SIG-M5 (cell line): Measurements from ENCODE around the gene TIMM22.
"Not testable (repeated sequence)": the region's sequence is repeated elsewhere in the genome, so short reads cannot be mapped to it uniquely, and the experiment has no call there.

ENCODE experiments used
- DNase-seq: peaks from one replicate; lab custom pipeline; 2025; lab: John Stamatoyannopoulos, UW

Gene TIMM22

GRCh38 chr17:1039511-1040215 is 42.7 kb downstream of the TIMM22 start:
- no peak for DNase-seq

DNA sequence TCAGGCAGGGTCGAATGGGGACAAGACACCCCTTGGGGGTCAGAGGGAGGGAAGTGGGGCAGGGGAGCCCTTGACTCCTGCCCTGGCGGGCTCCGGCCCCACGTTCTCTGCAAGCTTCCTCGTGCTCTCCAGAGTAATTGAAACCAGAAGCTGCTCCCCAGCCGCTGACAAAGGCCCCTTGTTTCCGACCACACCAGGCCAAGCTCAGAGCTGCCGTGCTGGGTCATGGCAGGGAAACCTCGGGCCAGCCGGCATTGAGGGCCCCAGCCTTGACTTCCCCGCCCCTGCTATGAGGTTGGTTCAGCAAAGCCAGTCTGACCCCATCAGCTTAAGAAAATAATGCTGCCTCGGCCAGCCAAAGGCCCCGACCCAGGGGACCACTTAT is 43.3 kb downstream of the TIMM22 start:
- no peak for DNase-seq

DNA sequence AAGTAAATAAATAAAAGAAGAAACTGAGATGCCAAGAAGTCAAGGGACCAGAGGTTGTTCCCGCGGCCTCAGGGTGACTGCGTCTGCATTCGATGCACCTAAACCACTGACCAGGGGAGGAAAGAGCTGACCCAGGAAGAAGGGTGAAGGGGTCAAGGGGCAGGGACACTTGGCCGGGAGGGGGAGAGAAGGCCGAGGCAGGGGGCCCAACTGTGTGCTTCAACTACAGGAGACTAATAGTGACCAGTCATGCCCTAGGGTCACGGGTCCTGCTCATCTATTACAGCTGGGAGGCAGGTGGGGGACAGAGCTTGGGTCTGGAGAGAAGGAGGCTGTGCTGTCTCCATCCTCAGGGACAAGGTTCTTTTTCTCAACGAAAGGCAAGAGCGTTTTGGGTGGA is 44.8 kb downstream of the TIMM22 start:
- no peak for DNase-seq

- no peak for DNase-seq
These were observed 45.6 kb downstream of the TIMM22 start for GRCh38 chr17:1042486-1042885.

DNA sequence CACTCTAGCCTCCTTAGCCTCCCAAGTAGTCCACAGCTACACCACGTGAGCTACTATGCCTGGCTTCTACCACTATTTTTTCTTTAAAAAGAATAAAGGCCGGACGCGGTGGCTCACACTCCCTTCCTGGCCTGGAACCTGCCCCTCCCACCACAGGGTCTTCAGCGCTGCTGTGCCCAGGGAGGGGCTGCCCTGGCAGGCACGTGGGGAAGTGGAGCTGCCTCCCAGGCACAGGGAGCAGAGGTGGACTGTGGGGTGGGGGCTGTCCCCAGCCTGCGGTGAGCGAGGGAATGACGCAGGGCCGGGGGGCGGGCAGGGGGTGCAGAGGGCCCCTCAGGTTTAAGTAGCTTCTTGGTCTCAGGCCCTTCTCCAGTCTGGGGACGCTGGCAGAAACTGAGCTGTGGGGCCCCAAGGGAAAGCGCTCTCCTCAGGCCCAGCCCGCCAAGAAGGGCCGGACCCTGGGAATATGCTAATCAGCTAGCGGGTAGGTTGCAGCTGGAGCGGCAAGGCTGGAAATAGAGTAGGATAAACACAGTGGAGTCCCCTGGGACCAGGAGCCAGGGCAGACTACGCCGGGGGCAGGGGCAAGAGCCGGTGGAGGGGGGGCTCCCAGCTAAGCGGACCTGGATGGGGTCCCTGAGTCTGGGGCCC is 46.8 kb downstream of the TIMM22 start:
- no peak for DNase-seq

DNA sequence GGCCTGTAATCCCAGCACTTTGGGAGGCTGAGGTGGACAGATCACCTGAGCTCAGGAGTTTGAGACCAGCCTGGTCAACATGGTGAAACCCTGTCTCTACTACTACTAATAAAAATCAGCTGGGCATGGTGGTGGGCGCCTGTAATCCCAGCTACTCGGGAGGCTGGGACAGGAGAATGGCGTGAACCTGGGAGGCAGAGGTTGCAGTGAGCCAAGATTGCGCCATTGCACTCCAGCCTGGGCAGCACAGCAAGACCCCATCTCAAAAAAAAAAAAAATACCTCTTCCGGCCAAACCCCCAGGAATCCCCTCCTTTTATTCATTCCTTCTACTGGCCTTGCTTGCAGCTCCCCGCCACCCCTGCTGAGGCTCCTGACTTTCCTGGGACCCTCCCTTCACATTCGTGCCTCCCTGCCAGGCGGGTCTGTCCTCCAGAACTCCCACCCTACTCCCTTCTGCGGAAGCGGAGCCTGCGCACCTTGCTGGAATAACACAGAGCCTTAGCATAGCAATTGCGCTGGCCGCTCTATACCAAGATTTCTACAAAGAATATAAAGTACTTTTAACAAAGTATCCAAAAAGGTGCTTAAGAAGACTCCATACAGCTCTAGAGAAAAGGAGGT is 47.6 kb downstream of the TIMM22 start:
- not testable (repeated sequence) for DNase-seq

DNA sequence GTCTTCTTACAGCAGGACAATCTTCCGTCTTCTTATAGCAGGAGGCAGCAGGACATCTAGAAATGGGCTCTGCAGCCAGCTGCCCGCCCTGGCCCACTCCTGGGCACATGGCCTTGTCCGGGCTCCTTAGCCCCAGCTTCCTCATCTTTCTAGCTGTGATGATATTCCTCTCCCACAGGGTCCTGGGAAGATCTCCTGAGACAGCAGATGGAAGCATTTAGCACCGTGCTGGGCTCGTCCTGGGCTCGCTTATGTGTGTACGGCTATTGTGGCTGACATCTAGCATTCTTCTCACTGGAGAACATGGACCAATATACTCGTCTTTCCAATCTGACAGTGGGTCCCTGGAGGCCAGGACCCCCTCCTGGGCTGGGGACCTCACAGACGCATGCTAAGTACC is 48.5 kb downstream of the TIMM22 start:
- DNase-seq: no peak

DNA sequence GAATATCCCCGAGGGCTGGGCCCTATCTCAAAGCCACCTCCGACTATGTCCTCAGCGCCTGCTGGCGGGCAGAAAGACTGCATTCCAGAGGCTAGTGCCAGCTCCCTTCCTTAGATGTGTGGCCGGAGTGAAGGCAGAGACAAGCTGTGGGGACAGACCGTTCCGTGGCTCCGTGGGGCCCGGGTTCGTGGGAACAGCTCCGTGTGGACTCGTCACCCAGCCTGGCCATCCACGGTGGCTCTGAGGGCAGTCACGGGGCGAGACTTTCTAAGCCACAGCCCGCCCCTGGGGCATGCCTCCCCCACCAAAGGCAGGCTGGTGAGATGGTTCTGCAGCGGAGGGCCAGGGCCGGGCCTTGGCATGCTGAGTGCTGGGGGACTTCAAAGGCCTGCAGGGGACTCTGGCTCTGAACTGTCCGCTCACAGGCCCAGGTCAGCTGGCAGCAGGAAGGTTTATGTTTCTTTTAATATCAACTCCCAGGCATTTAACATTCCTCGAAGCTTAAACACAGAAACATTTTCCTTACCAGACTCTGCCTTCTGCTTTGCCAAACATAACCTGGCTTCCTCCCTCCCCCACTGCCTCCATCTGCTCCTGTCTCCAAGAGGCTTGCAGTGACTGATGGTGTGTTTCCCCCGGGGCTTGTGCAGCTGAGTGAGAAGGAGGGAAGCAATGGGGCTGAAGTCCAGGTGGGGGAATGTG is 50.4 kb downstream of the TIMM22 start:
- no peak for DNase-seq

DNA sequence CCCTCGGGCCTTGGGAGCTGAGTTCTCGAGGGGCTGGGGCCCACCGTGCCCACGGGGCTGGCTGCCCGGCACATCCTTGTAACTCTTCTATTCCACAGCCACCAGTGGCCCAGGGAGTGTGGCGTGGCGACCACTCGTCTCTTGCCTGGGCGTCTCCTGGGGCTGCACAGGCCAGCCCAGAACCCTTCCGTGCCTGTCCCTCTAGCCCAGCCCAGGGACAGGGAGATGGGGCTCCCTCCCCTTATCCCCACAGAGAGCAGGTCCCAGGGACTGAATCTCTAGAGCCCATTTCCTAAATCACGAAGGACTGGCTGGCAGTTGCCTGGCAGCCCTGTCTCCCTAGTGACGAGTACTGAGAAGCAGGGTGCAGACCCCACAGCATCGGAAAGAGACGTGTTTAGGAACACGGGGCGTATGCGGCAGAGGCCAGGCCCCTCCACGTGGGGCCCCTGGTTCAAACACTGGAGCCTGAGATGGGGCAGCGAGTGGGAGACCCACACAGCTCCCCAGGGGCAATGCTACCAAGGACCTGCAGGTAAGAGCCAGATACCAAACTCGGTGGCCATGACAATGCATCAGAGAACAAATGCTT is 51.0 kb downstream of the TIMM22 start:
- no peak for DNase-seq

DNA sequence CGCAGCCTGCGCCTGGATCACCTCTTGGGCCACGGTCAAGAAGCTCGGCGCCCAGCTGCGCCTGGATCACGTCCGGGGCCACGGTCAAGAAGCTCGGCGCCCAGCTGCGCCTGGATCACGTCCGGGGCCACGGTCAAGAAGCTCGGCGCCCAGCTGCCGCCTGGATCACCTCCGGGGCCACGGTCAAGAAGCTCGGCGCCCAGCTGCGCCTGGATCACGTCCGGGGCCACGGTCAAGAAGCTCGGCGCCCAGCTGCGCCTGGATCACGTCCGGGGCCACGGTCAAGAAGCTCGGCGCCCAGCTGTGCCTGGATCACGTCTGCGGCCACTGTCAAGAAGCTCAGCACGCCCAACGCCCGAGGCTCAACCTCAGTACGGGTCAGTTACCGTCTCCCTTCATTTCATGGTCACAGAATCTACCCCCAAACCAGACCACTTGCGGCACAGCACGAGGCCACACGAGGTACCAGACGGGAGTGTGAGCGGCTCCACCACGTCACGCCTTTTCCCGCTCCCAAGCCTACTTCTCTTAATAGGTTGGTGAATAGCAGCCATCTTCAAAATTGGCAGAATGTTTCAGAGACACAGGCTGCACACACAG is 51.7 kb downstream of the TIMM22 start:
- DNase-seq: not testable (repeated sequence)

DNA sequence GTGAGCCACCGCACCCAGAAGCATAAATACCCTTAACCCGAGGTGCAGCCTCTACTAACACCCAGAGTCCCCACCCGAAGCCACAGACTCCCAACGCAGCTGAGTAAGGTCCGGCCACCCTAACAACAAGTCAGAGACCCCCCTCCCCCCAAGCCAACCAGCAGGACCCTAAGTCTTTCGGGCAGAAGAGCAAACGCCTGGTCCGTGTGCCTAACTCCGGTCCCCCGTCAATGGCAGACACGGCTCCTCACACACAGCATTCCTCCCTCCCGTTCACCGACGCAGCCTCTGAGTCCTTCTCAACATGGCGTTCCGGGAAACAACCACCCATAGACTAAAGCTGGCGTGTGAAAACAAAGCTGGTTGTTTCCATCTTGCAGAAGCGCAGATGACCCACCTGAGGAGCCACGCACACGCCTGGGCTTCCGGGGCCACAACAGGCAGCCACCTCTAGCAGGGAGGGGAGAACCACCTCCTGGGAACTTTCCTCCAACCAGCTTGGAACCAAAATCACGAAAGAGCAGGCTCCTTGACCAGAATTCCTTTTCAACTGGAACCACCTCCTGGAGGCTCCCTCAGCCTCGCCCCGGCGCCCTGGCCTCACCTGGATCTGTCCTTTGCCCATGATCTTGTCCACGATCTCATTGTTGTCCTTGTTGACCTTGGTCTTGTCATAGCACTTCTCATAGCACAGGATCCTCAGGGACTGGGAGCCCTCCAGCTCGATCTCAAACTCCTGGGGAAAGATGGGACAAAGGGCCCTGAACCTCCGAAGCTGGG is 52.7 kb downstream of the TIMM22 start:
- DNase-seq: no peak

DNA sequence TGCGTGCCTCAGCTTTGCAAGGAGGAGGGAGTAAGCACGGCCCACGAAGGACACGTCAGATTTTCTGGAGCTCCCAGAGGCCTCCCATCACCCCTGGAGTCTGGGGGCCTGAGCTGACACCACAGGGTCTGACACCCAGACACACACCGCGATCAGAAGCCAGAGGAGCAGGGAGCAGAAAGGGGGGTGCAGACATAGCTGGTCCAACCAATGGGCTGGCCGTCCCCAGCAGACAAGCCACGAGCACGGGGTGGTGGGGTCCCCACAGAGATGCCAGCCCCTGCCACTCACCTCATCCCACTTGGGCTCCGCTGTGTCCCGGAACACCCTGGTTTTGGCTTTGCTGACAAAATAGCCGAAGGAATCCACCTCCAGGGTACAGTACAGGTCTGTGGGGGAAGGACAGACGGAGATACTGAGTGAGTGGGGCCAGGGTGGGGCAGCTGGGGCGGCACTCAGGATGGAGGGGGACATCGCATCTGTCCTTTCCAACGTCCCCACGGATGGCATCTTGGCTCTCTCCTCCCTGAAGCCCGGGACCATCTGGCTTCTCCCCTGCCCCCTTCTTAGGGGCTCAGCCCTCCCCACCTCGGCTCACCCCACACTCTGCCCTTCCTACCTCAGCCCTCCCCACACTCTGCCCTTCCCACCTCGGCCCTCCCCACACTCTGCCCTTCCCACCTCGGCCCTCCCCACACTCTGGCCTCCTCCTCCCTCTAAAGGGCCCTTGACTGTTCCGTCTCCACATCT is 53.5 kb downstream of the TIMM22 start:
- no peak for DNase-seq

DNA sequence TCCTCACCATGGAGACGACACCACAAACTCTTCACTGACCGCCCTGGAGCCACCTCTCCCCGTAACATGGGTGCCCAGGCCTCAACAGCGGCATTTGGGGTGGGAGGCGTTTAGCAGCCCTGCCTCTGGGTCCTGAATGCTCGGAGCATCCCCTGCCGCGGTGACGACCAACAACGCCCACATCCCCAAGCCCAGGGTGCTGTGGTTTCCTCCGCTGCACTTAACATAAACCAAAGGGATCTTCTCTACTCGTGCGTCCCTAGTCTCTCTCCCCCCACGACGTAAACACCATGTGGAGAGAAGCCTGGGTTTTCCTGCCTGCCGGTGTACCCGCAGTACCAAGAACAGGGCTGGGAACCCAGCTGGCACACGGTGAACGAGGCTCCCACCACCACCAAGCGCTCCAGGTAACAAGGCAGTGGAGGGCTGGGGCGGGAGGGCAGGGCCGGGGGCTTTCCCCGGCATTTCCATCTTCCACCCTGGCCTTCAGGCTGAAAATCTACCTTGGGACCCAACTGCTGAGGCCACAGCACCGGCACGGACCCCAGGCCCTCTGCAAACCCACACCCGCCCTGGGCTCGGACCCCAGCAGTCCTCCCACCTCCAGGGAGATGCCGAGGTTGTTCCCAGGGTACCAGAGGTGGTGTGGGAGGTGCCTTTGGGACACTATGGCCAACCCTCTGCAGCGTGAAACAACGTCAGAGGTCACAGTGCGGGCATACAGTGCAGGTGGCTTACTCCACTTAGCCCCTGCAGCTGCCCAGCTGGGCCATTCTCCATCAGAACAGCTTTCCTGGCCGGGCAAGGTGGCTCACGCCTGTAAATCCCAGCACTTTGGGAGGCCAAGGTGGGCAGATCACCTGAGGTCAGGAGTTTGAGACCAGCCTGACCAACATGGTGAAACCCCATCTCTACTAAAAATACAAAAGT is 54.3 kb downstream of the TIMM22 start:
- DNase-seq: no peak
